Measurements from ENCODE around the gene CYGB. TPM values are rescaled to one million over a fixed set of nuclear protein-coding genes. Genes with fewer than 3 reads are reported as not detected.

The CYGB gene
- total and polyA plus RNA-seq, 2 of the 13 experiments (the other 11 are each of a cell fraction or from before 2014, with no cell fraction given) = 18.9 to 27.1 TPM

DNA sequence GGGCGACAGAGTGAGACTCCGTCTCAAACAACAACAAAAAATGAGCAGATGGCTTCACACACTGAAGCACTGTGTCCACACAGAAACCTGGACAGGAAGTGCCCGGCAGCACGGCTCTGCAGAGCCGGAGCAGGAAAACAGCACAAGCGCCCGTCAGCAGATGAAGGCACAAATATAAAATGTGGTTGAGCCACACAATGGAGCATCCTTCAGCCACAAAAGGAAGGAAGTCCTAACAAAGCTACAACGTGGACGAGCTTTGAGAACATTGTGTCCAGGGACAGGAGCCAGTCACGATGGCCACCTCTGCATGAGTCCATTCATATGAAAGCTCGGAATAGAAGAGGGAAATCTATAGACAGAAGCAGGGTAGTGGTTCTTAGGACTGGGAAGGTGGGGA lies 51.9 kb downstream of the CYGB start (continued):
- TF ChIP-seq, protein P1, sequence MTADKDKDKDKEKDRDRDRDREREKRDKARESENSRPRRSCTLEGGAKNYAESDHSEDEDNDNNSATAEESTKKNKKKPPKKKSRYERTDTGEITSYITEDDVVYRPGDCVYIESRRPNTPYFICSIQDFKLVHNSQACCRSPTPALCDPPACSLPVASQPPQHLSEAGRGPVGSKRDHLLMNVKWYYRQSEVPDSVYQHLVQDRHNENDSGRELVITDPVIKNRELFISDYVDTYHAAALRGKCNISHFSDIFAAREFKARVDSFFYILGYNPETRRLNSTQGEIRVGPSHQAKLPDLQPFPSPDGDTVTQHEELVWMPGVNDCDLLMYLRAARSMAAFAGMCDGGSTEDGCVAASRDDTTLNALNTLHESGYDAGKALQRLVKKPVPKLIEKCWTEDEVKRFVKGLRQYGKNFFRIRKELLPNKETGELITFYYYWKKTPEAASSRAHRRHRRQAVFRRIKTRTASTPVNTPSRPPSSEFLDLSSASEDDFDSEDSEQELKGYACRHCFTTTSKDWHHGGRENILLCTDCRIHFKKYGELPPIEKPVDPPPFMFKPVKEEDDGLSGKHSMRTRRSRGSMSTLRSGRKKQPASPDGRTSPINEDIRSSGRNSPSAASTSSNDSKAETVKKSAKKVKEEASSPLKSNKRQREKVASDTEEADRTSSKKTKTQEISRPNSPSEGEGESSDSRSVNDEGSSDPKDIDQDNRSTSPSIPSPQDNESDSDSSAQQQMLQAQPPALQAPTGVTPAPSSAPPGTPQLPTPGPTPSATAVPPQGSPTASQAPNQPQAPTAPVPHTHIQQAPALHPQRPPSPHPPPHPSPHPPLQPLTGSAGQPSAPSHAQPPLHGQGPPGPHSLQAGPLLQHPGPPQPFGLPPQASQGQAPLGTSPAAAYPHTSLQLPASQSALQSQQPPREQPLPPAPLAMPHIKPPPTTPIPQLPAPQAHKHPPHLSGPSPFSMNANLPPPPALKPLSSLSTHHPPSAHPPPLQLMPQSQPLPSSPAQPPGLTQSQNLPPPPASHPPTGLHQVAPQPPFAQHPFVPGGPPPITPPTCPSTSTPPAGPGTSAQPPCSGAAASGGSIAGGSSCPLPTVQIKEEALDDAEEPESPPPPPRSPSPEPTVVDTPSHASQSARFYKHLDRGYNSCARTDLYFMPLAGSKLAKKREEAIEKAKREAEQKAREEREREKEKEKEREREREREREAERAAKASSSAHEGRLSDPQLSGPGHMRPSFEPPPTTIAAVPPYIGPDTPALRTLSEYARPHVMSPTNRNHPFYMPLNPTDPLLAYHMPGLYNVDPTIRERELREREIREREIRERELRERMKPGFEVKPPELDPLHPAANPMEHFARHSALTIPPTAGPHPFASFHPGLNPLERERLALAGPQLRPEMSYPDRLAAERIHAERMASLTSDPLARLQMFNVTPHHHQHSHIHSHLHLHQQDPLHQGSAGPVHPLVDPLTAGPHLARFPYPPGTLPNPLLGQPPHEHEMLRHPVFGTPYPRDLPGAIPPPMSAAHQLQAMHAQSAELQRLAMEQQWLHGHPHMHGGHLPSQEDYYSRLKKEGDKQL (CRISPR knock-in tag; IDR thresholded peaks at IDR 0.05; ENCODE audit: low read depth) = no peak
- no peak for TF ChIP-seq SRSF4 (IDR thresholded peaks at IDR 0.05; ENCODE audit: low read depth, low read length, poor library complexity, severe bottlenecking)
- TF ChIP-seq MTA3 (CRISPR knock-in tag; IDR thresholded peaks at IDR 0.05) = no peak
- TF ChIP-seq ZNF256 (CRISPR knock-in tag; conservative IDR thresholded peaks at IDR 0.05) = no peak
- TF ChIP-seq, protein P2, sequence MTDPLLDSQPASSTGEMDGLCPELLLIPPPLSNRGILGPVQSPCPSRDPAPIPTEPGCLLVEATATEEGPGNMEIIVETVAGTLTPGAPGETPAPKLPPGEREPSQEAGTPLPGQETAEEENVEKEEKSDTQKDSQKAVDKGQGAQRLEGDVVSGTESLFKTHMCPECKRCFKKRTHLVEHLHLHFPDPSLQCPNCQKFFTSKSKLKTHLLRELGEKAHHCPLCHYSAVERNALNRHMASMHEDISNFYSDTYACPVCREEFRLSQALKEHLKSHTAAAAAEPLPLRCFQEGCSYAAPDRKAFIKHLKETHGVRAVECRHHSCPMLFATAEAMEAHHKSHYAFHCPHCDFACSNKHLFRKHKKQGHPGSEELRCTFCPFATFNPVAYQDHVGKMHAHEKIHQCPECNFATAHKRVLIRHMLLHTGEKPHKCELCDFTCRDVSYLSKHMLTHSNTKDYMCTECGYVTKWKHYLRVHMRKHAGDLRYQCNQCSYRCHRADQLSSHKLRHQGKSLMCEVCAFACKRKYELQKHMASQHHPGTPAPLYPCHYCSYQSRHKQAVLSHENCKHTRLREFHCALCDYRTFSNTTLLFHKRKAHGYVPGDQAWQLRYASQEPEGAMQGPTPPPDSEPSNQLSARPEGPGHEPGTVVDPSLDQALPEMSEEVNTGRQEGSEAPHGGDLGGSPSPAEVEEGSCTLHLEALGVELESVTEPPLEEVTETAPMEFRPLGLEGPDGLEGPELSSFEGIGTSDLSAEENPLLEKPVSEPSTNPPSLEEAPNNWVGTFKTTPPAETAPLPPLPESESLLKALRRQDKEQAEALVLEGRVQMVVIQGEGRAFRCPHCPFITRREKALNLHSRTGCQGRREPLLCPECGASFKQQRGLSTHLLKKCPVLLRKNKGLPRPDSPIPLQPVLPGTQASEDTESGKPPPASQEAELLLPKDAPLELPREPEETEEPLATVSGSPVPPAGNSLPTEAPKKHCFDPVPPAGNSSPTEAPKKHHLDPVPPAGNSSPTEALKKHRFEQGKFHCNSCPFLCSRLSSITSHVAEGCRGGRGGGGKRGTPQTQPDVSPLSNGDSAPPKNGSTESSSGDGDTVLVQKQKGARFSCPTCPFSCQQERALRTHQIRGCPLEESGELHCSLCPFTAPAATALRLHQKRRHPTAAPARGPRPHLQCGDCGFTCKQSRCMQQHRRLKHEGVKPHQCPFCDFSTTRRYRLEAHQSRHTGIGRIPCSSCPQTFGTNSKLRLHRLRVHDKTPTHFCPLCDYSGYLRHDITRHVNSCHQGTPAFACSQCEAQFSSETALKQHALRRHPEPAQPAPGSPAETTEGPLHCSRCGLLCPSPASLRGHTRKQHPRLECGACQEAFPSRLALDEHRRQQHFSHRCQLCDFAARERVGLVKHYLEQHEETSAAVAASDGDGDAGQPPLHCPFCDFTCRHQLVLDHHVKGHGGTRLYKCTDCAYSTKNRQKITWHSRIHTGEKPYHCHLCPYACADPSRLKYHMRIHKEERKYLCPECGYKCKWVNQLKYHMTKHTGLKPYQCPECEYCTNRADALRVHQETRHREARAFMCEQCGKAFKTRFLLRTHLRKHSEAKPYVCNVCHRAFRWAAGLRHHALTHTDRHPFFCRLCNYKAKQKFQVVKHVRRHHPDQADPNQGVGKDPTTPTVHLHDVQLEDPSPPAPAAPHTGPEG (CRISPR knock-in tag; IDR thresholded peaks at IDR 0.05) = no peak
- no peak for TF ChIP-seq HMGA1 (CRISPR knock-in tag; conservative IDR thresholded peaks at IDR 0.05)
- no peak for TF ChIP-seq HDAC1 (CRISPR knock-in tag; IDR thresholded peaks at IDR 0.05)
